ENCODE data around the gene PAK1IP1.

PAK1IP1 gene

GRCh38 chr6:10725716-10726115 is 30.9 kb downstream of the PAK1IP1 start:
- DNase-seq, result no peak
- Histone ChIP-seq H3K79me2 (ENCODE audit: low read length) (no peaks in the 10 kb centered on the region), H3K36me3 (replicated peaks; ENCODE audit: insufficient read depth, low read length) (no peaks in the 10 kb centered on the region), H3K27ac (ENCODE audit: low read length) (no peak overlapping the region), H2AFZ (ENCODE audit: low read length) (no peak overlapping the region), H4K20me1 (ENCODE audit: insufficient read depth, low read length) (no peaks in the 10 kb centered on the region), H3K9me3 (replicated peaks; ENCODE audit: insufficient read depth, low read length) (no peaks in the 10 kb centered on the region), H3K9me2 (replicated peaks; ENCODE audit: insufficient read depth, low read length) (no peaks in the 10 kb centered on the region), H3K4me3 (ENCODE audit: low read length) (no peak overlapping the region), H3K9ac (ENCODE audit: low read length) (no peak overlapping the region), H3K4me1 (ENCODE audit: low read length) (no peaks in the 10 kb centered on the region; the same call in 1 of the 2 replicates), H3F3A (ENCODE audit: insufficient read depth, low read length) (peaks cover 14% of the 10 kb centered on the region; the same call in 1 of the 2 replicates), H3K27me3 (replicated peaks; ENCODE audit: insufficient read depth, low read length) (no peaks in the 10 kb centered on the region), H3K4me2 (ENCODE audit: low read depth, low read length) (no peak overlapping the region)
- TF ChIP-seq CTCF (IDR thresholded peaks at IDR 0.05; ENCODE audit: low read length) (no peak), EZH2phosphoT487 (IDR thresholded peaks at IDR 0.05; ENCODE audit: low read length) (no peak), EZH2 (optimal IDR thresholded peaks at IDR 0.05; ENCODE audit: low read depth, low read length) (no peak)

- H3K4me3 ChIP-seq (ENCODE audit: low read length), result no peak overlapping the region
- no peak overlapping the region for H3K4me2 ChIP-seq (ENCODE audit: low read depth, low read length)
- no peaks in the 10 kb centered on the region for H3K9me3 ChIP-seq (replicated peaks; ENCODE audit: insufficient read depth, low read length)
- no peak overlapping the region for H2AFZ ChIP-seq (ENCODE audit: low read length)
- H3K36me3 ChIP-seq (replicated peaks; ENCODE audit: insufficient read depth, low read length), result no peaks in the 10 kb centered on the region
- DNase-seq, result no peak
- no peaks in the 10 kb centered on the region for H3K9me2 ChIP-seq (replicated peaks; ENCODE audit: insufficient read depth, low read length)
- H3K4me1 ChIP-seq (ENCODE audit: low read length), result no peaks in the 10 kb centered on the region
- no peaks in the 10 kb centered on the region for H3K27me3 ChIP-seq (replicated peaks; ENCODE audit: insufficient read depth, low read length)
- no peaks in the 10 kb centered on the region for H4K20me1 ChIP-seq (ENCODE audit: insufficient read depth, low read length)
- H3K79me2 ChIP-seq (ENCODE audit: low read length), result no peaks in the 10 kb centered on the region
- H3F3A ChIP-seq (ENCODE audit: insufficient read depth, low read length), result no peaks in the 10 kb centered on the region
- no peak for TF ChIP-seq CTCF (IDR thresholded peaks at IDR 0.05; ENCODE audit: low read length)
- no peak for TF ChIP-seq EZH2 (optimal IDR thresholded peaks at IDR 0.05; ENCODE audit: low read depth, low read length)
- TF ChIP-seq EZH2phosphoT487 (IDR thresholded peaks at IDR 0.05; ENCODE audit: low read length), result no peak
- no peak overlapping the region for H3K27ac ChIP-seq (ENCODE audit: low read length)
- no peak overlapping the region for H3K9ac ChIP-seq (ENCODE audit: low read length)
Observed at GRCh38 chr6:10730254-10730653, 35.5 kb downstream of the PAK1IP1 start.

GRCh38 chr6:10733151-10733715 is 38.5 kb downstream of the PAK1IP1 start:
- Histone ChIP-seq H3K4me2 (ENCODE audit: low read depth, low read length) (no peak overlapping the region), H3K79me2 (ENCODE audit: low read length) (no peaks in the 10 kb centered on the region), H3K27me3 (replicated peaks; ENCODE audit: insufficient read depth, low read length) (no peaks in the 10 kb centered on the region), H3K4me3 (ENCODE audit: low read length) (no peak overlapping the region), H3K9ac (ENCODE audit: low read length) (no peak overlapping the region), H3K9me2 (replicated peaks; ENCODE audit: insufficient read depth, low read length) (no peaks in the 10 kb centered on the region), H3K4me1 (ENCODE audit: low read length) (no peaks in the 10 kb centered on the region), H3K36me3 (replicated peaks; ENCODE audit: insufficient read depth, low read length) (no peaks in the 10 kb centered on the region), H2AFZ (ENCODE audit: low read length) (no peak overlapping the region), H3K27ac (ENCODE audit: low read length) (no peak overlapping the region), H4K20me1 (ENCODE audit: insufficient read depth, low read length) (no peaks in the 10 kb centered on the region), H3K9me3 (replicated peaks; ENCODE audit: insufficient read depth, low read length) (no peaks in the 10 kb centered on the region), H3F3A (ENCODE audit: insufficient read depth, low read length) (no peaks in the 10 kb centered on the region)
- TF ChIP-seq EZH2phosphoT487 (IDR thresholded peaks at IDR 0.05; ENCODE audit: low read length) (no peak), CTCF (IDR thresholded peaks at IDR 0.05; ENCODE audit: low read length) (no peak), EZH2 (optimal IDR thresholded peaks at IDR 0.05; ENCODE audit: low read depth, low read length) (no peak)
- no peak for DNase-seq

Measured in MM.1S (cell line).